Sigmoid colon (tissue), 7 donors: ENCODE results near the gene LYPLAL1. TPM values are rescaled to one million over a fixed set of nuclear protein-coding genes. Genes with fewer than 3 reads are reported as not detected.

ENCODE experiments used
- DNase-seq: peaks from one replicate; pipeline ENCODE4 v3.0.0-alpha.2; 2019
- H3K27ac ChIP-seq, 4 donors: fragments of 200-600 bp; sonication (generic); one replicate each; pipeline ENCODE4 v1.5.1; 2016 to 2019; ENCODE audit warnings: mild to moderate bottlenecking in 1 of 4
- H3K27me3 ChIP-seq, 3 donors: fragments of 200-600 bp; sonication (generic); one replicate each; pipeline ENCODE4 v1.5.1; 2019; ENCODE audit warnings: mild to moderate bottlenecking in 1 of 3
- H3K36me3 ChIP-seq, 4 donors: fragments of 200-600 bp; sonication (generic); one replicate each; pipeline ENCODE4 v1.5.1; 2016 to 2019
- H3K4me1 ChIP-seq, 4 donors: fragments of 200-600 bp; sonication (generic); one replicate each; pipeline ENCODE4 v1.5.1; 2017 to 2019
- H3K4me3 ChIP-seq, 4 donors: fragments of 200-600 bp; sonication (generic); one replicate each; pipeline ENCODE4 v1.5.1; 2017 to 2019; ENCODE audit warnings: mild to moderate bottlenecking in 2 of 4, moderate library complexity in 1 of 4
- H3K9me3 ChIP-seq, 4 donors: fragments of 200-600 bp in 3 of 4; sonication (generic) in 3 of 4; one replicate each; pipeline versions ENCODE4 v1.5.1 to v1.6.1; 2013 to 2019
- CTCF ChIP-seq, 4 experiments: fragments of 450-650 bp in 3 of 4; fragments of 200-600 bp in 1 of 4; IDR thresholded peaks; one replicate each; pipeline ENCODE4 v1.5.1; 2016 to 2019; ENCODE audit warnings: antibody characterized with exemption in 4 of 4, mild to moderate bottlenecking in 3 of 4, moderate library complexity in 2 of 4
- EP300 ChIP-seq, 4 donors: sonication (generic); formaldehyde crosslinking; IDR thresholded peaks; one replicate each; pipeline ENCODE4 v1.6.1; 2017; ENCODE audit warnings: antibody characterized with exemption in 4 of 4
- POLR2A ChIP-seq, 2 donors: fragments of 450-650 bp; IDR thresholded peaks; one replicate each; pipeline ENCODE4 v1.6.1; 2016; ENCODE audit warnings: antibody characterized with exemption in 2 of 2, mild to moderate bottlenecking in 2 of 2, moderate library complexity in 2 of 2
- POLR2AphosphoS5 ChIP-seq, 4 donors: sonication (generic); formaldehyde crosslinking; IDR thresholded peaks; one replicate each; pipeline ENCODE4 v1.6.1; 2017; ENCODE audit warnings: antibody characterized with exemption in 4 of 4
- WGBS, 2 donors: extraction: QIAGEN DNeasy Blood & Tissue Kit; methylation state at CpG; one replicate each; pipeline ENCODE4 v1.1.7; 2013; 5-methylcytosine and 5-hydroxymethylcytosine counted together
- intact Hi-C: fragments of 100-400 bp; cut with DNase I; formaldehyde crosslinking; loops from one replicate; pipeline ENCODE4 v1.15.1; 2023
- polyA plus RNA-seq, 3 donors: library from polyadenylated mRNA; stranded (reverse); fragments of 200-250 nt; gene quantifications; one replicate each; pipeline ENCODE4 v1.2.3, GENCODE V29; 2013
- total RNA-seq, 4 donors: library from RNA; depleted of rRNA; stranded (reverse); fragments of >200 nt; gene quantifications; one replicate each; pipeline ENCODE4 v1.1.0, GENCODE V29; 2016
- donor health status: healthy with polysubstance abuse.
- donor health status: Bipolar disorder and iron deficiency.
- donor health status: healthy.

The LYPLAL1 gene
- total and polyA plus RNA-seq, 7 donors: 11.8 to 36.0 (median 23.4) TPM

DNA sequence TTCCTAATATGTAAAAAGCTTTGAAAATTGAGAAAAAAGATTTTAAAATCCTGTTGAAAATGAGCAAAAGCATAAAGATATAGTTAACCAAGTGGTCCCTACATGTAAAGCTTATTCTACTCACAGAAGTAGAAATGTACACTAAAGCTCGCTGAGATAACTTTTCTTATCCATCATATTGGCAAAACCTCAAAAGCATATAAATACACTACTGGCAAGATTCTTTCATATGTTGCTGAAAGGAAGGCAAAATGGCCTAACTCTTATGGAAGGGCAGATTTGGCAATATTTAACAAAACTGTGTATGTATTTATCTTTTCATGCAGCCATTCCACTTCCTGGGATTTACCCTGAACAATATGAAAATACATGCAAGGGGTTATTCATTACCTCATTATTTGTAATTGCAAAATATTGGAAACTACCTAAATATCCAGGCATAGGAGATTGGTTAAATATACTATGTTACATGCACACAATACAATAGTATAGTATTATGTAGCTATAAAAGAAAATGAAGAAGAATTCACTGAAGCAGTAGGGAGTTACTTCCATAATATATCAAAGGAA is 43.2 kb upstream of the LYPLAL1 start:
- Histone ChIP-seq H3K27me3 (no peaks in the 10 kb centered on the region), H3K36me3 (no peaks in the 10 kb centered on the region), H3K9me3 (no peaks in the 10 kb centered on the region), H3K4me1 (peaks cover 0 to 14% (median 5%) of the 10 kb centered on the region in 4 donors), H3K27ac (no peak overlapping the region), H3K4me3 (no peak overlapping the region)
- TF ChIP-seq CTCF (IDR thresholded peaks at IDR 0.05): no peak
- TF ChIP-seq POLR2A (IDR thresholded peaks at IDR 0.05): no peak
- no peak for TF ChIP-seq POLR2AphosphoS5 (IDR thresholded peaks at IDR 0.05)
- no peak for TF ChIP-seq EP300 (IDR thresholded peaks at IDR 0.05)
- intact Hi-C loops: no loop called here
- DNase-seq: no peak
- WGBS, 2 donors: 76 to 92% methylated on average over 1 of the region's 1 CpG

- no peak for DNase-seq
- Histone ChIP-seq H3K27me3 (no peaks in the 10 kb centered on the region), H3K36me3 (no peaks in the 10 kb centered on the region), H3K9me3 (no peaks in the 10 kb centered on the region), H3K4me3 (no peak overlapping the region), H3K4me1 (no peaks in the 10 kb centered on the region), H3K27ac (no peak overlapping the region)
- WGBS, 2 donors: 77 to 86% methylated on average over 1 of the region's 1 CpG
- TF ChIP-seq POLR2A (IDR thresholded peaks at IDR 0.05) (no peak), EP300 (IDR thresholded peaks at IDR 0.05) (no peak), POLR2AphosphoS5 (IDR thresholded peaks at IDR 0.05) (no peak)
- intact Hi-C loops: no loop called here
Observed at GRCh38 chr1:219132939-219133338, 40.7 kb upstream of the LYPLAL1 start.

DNA sequence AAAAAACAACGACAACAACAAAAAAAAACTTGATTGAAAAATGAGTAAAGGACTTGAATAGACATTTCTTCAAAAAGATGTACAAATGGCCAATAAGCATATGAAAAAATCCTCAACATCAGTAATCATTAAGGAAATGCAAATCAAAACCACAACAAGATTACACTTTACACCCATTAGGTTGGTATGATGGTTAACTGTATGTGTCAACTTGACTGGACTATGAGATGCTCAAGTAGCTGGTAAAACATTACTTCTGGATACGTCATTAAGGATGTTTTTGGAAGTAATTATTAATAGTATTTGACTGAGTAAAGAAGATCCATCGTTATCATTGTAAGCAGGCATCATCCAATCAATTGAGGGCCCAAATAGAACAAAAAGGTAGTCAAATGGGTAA is 34.9 kb upstream of the LYPLAL1 start:
- H3K27ac ChIP-seq: no peak overlapping the region
- H3K27me3 ChIP-seq: no peaks in the 10 kb centered on the region
- H3K9me3 ChIP-seq: no peaks in the 10 kb centered on the region
- 79 to 89% methylated on average over 3 of the region's 3 CpGs for WGBS, 2 donors
- TF ChIP-seq CTCF (IDR thresholded peaks at IDR 0.05): no peak
- no peak for TF ChIP-seq EP300 (IDR thresholded peaks at IDR 0.05)
- no peak for TF ChIP-seq POLR2AphosphoS5 (IDR thresholded peaks at IDR 0.05)
- no peak for TF ChIP-seq POLR2A (IDR thresholded peaks at IDR 0.05)
- no peak for DNase-seq
- no peak overlapping the region for H3K4me3 ChIP-seq
- intact Hi-C loops: no loop called here
- no peaks in the 10 kb centered on the region for H3K4me1 ChIP-seq
- H3K36me3 ChIP-seq: no peaks in the 10 kb centered on the region

GRCh38 chr1:219140303-219140877 is 33.3 kb upstream of the LYPLAL1 start:
- TF ChIP-seq POLR2A (IDR thresholded peaks at IDR 0.05) (no peak), POLR2AphosphoS5 (IDR thresholded peaks at IDR 0.05) (no peak), CTCF (IDR thresholded peaks at IDR 0.05) (no peak), EP300 (IDR thresholded peaks at IDR 0.05) (no peak)
- no peaks in the 10 kb centered on the region for H3K27me3 ChIP-seq
- no peaks in the 10 kb centered on the region for H3K4me1 ChIP-seq
- intact Hi-C loops: no loop called here
- no peak overlapping the region for H3K4me3 ChIP-seq
- WGBS, 2 donors: 19 to 40% methylated on average over 2 of the region's 2 CpGs
- H3K9me3 ChIP-seq: no peaks in the 10 kb centered on the region
- no peaks in the 10 kb centered on the region for H3K36me3 ChIP-seq
- no peak for DNase-seq
- no peak overlapping the region for H3K27ac ChIP-seq

DNA sequence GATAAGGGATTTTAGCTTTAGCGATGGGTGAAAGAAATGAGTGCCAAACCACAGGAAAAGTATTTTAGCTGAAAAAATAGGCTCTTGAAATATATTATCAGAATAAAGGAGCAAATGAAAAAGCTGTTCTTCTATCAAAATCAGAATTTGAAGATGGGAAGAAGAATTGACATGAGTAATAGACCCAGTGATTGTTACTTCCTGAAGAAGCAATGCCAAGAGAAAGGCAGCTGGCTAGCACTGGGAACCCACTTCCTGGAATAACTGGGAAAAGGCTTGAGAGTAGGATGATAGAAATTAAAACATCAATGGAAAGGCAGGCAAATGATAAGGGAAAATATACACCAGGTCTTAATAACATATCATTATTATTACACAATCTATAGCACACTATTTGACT is 29.9 kb upstream of the LYPLAL1 start:
- Histone ChIP-seq H3K4me3 (no peak overlapping the region), H3K4me1 (no peaks in the 10 kb centered on the region), H3K27me3 (no peaks in the 10 kb centered on the region), H3K36me3 (no peaks in the 10 kb centered on the region), H3K27ac (no peak overlapping the region), H3K9me3 (no peaks in the 10 kb centered on the region)
- no peak for DNase-seq
- TF ChIP-seq CTCF (IDR thresholded peaks at IDR 0.05): no peak
- TF ChIP-seq POLR2A (IDR thresholded peaks at IDR 0.05): no peak
- TF ChIP-seq POLR2AphosphoS5 (IDR thresholded peaks at IDR 0.05): no peak
- TF ChIP-seq EP300 (IDR thresholded peaks at IDR 0.05): no peak
- intact Hi-C loops: no loop called here
- WGBS, 2 donors: 97% methylated on average over 1 of the region's 1 CpG
